8988T (cell line): Measurements from ENCODE around the gene NAGK.

ENCODE experiments used
- DNase-seq: peaks from one replicate; pipeline ENCODE4 v3.0.0; 2011

The NAGK gene

GRCh38 chr2:71117063-71117462 is 48.6 kb downstream of the NAGK start:
- no peak for DNase-seq

GRCh38 chr2:71120195-71120594 is 51.7 kb downstream of the NAGK start:
- no peak for DNase-seq

GRCh38 chr2:71121479-71121878 is 53.0 kb downstream of the NAGK start:
- no peak for DNase-seq

GRCh38 chr2:71122387-71123298 is 54.2 kb downstream of the NAGK start:
- no peak for DNase-seq

- no peak for DNase-seq
Measured at GRCh38 chr2:71125506-71126294, 57.3 kb downstream of the NAGK start.

- no peak for DNase-seq
Measured at GRCh38 chr2:71126957-71127356, 58.5 kb downstream of the NAGK start.
